ENCODE data around the gene DNAJC27. TPM values are rescaled to one million over a fixed set of nuclear protein-coding genes. Genes with fewer than 3 reads are reported as not detected.
A peak's percentile ranks its signal among the peaks of the same experiment; 100 is the strongest.

The DNAJC27 gene
- polyA plus RNA-seq, 2 of the 4 experiments (the other 2 are of a cell fraction), result 2.6 to 7.8 TPM

- WGBS (ENCODE audit: missing lambda C conversion rate), result 74% methylated on average over 27 of the region's 27 CpGs
- CTCF ChIA-PET, result interaction anchor here (1.1 to 1.5 kb wide), 3 partner anchors 9 to 226 kb away, joined by 5 read pairs; partner anchors contain the start of gene EFR3B
- peak overlapping the region; percentile 90 for H3K4me2 ChIP-seq
- DNase-seq (ENCODE audit: low read depth in 1 of 2, low spot score in 1 of 2) (peak in 1 of 2 experiments; percentile 35), ATAC-seq (no peak), FAIRE-seq (no peak)
- peaks cover 11% of the 10 kb centered on the region; the same call in 2 of the 3 replicates for H3K4me1 ChIP-seq
- H3K27ac ChIP-seq, result peak overlapping the region; percentile 93 to 98
- H3K4me3 ChIP-seq, result peak overlapping the region; percentile 94
- POLR2A ChIA-PET, result interaction anchor here (0.7 to 0.8 kb wide), 3 partner anchors 18 to 135 kb away, joined by 3 to 5 read pairs (median 4); partner anchors contain the start of gene EFR3B
- no peaks in the 10 kb centered on the region for H3K9me3 ChIP-seq
- TF ChIP-seq ELK1 (IDR thresholded peaks at IDR 0.05; ENCODE audit: low read depth, low read length), result no peak
- no peak for TF ChIP-seq NR3C1 (IDR thresholded peaks at IDR 0.05)
- TF ChIP-seq MAX (IDR thresholded peaks at IDR 0.05), result no peak
- no peak for TF ChIP-seq ESRRA (IDR thresholded peaks at IDR 0.05; ENCODE audit: borderline replicate concordance, low read length)
- no peak for TF ChIP-seq POLR2AphosphoS2 (conservative IDR thresholded peaks at IDR 0.05; ENCODE audit: low read length)
- no peak for TF ChIP-seq EHMT2 (IDR thresholded peaks at IDR 0.05; ENCODE audit: low read depth)
- TF ChIP-seq E2F6 (IDR thresholded peaks at IDR 0.05; ENCODE audit: borderline replicate concordance, low read depth), result no peak
- no peak for TF ChIP-seq TP53 (CRISPR knock-in tag; IDR thresholded peaks at IDR 0.05)
- TF ChIP-seq POLR2A (IDR thresholded peaks at IDR 0.05; ENCODE audit: low read length), result no peak
- TF ChIP-seq REST (IDR thresholded peaks at IDR 0.05), result no peak
- TF ChIP-seq MYC (IDR thresholded peaks at IDR 0.05; ENCODE audit: borderline replicate concordance, low read length), result no peak
- no peak for TF ChIP-seq BHLHE40 (IDR thresholded peaks at IDR 0.05; ENCODE audit: low read depth, low read length)
- TF ChIP-seq JUNB (IDR thresholded peaks at IDR 0.05), result no peak
- TF ChIP-seq ZSCAN20 (CRISPR knock-in tag; IDR thresholded peaks at IDR 0.05), result no peak
- TF ChIP-seq PHF8 (IDR thresholded peaks at IDR 0.05; ENCODE audit: borderline replicate concordance, low read depth), result no peak
- TF ChIP-seq RARB (CRISPR knock-in tag; IDR thresholded peaks at IDR 0.05), result no peak
- TF ChIP-seq HOXA7 (CRISPR knock-in tag; IDR thresholded peaks at IDR 0.05), result no peak
Measured at GRCh38 chr2:24970483-24971285, 1.1 kb downstream of the DNAJC27 start.

GRCh38 chr2:24969784-24970183 lies 2.0 kb downstream of the DNAJC27 start:
- ATAC-seq, result no peak
- H3K9me3 ChIP-seq, result no peaks in the 10 kb centered on the region
- ChIA-PET CTCF (interaction anchor here (1.1 to 1.5 kb wide), 3 partner anchors 9 to 227 kb away, joined by 5 read pairs; partner anchors contain the start of gene EFR3B), POLR2A (no interaction called here)
- H3K4me2 ChIP-seq, result no peak overlapping the region
- no peak overlapping the region for H3K4me3 ChIP-seq
- 65% methylated on average over 1 of the region's 1 CpG for WGBS (ENCODE audit: missing lambda C conversion rate)
- no peak overlapping the region for H3K27ac ChIP-seq
- peaks cover 11% of the 10 kb centered on the region; the same call in 2 of the 3 replicates for H3K4me1 ChIP-seq
- DNase-seq (ENCODE audit: low read depth in 1 of 2, low spot score in 1 of 2), result no peak
- no peak for TF ChIP-seq RFX5 (IDR thresholded peaks at IDR 0.05)
- TF ChIP-seq HEYL (CRISPR knock-in tag; IDR thresholded peaks at IDR 0.05), result no peak
- no peak for TF ChIP-seq ZFP36 (IDR thresholded peaks at IDR 0.05; ENCODE audit: borderline replicate concordance, partially characterized antibody)
- no peak for TF ChIP-seq RAD21 (conservative IDR thresholded peaks at IDR 0.05 in 1 of 2, IDR thresholded peaks at IDR 0.05 in 1 of 2)
- TF ChIP-seq MAZ (IDR thresholded peaks at IDR 0.05; ENCODE audit: borderline replicate concordance, low read depth, low read length), result no peak
- no peak for FAIRE-seq

Measured in A549 (cell line).